ENCODE results near the gene HTATSF1.

Gene HTATSF1

GRCh38 chrX:136487647-136488046, 9.7 kb upstream of the HTATSF1 start, which contains the start of gene BRS3:
Gene BRS3 (plus strand): TSS chrX:136487947. CDS start chrX:136488115, 168 bp downstream.
- no peak within 1 kb of the TSS for H2BK5ac ChIP-seq (ENCODE audit: low read depth, low read length, poor library complexity)
- H3K9ac ChIP-seq (ENCODE audit: low read length): no peak within 1 kb of the TSS
- no peak within 1 kb of the TSS for H3K4me3 ChIP-seq (ENCODE audit: low read depth, low read length)
- no peak within 1 kb of the TSS for H4K91ac ChIP-seq (ENCODE audit: low read depth, low read length)
- no peak within 1 kb of the TSS for H2BK12ac ChIP-seq (ENCODE audit: low read length)
- no peaks in the 10 kb centered on the region for H3K79me1 ChIP-seq (ENCODE audit: low read length)
- no peaks in the 10 kb centered on the region for H3K4me1 ChIP-seq (ENCODE audit: control insufficient read depth in 1 of 2, insufficient read depth in 2 of 2, low read length in 2 of 2)
- H2AK5ac ChIP-seq (ENCODE audit: low read length): no peak within 1 kb of the TSS
- no peak within 1 kb of the TSS for H3K23ac ChIP-seq (ENCODE audit: low read length)
- no peaks in the 10 kb centered on the region for H3K79me2 ChIP-seq (ENCODE audit: control insufficient read depth, insufficient read depth, low read length, poor library complexity)
- H3K27me3 ChIP-seq (ENCODE audit: insufficient read depth, low read length): no peaks in the 10 kb centered on the region
- no peak within 1 kb of the TSS for H2BK120ac ChIP-seq (ENCODE audit: insufficient read depth, low read length, poor library complexity)
- no peak within 1 kb of the TSS for H4K8ac ChIP-seq (ENCODE audit: low read depth, low read length)
- DNase-seq: no peak
- H3K4ac ChIP-seq (ENCODE audit: low read depth, low read length): no peak within 1 kb of the TSS
- no peak within 1 kb of the TSS for H2AFZ ChIP-seq (ENCODE audit: insufficient read depth, low read length, poor library complexity)
- no peaks in the 10 kb centered on the region for H3K9me3 ChIP-seq (ENCODE audit: insufficient read depth, low read depth, low read length)
- no peaks in the 10 kb centered on the region for H3K36me3 ChIP-seq (ENCODE audit: control insufficient read depth in 1 of 2, insufficient read depth in 2 of 2, low read length in 2 of 2)
- no CpG with 5 or more reads among the region's 4 CpGs for WGBS (ENCODE audit: extremely low coverage, insufficient coverage, insufficient read length)
- no peak within 1 kb of the TSS for H3K14ac ChIP-seq (ENCODE audit: low read length)
- H3K27ac ChIP-seq (ENCODE audit: low read depth, low read length): no peak within 1 kb of the TSS
- H4K12ac ChIP-seq (ENCODE audit: low read depth, low read length): no peak within 1 kb of the TSS
- H3K4me2 ChIP-seq (ENCODE audit: low read length): no peak within 1 kb of the TSS
- H3K18ac ChIP-seq (ENCODE audit: low read length): no peak within 1 kb of the TSS

GRCh38 chrX:136488706-136489105, 8.7 kb upstream of the HTATSF1 start:
- Histone ChIP-seq H3K27me3 (ENCODE audit: insufficient read depth, low read length) (no peaks in the 10 kb centered on the region), H3K4me2 (ENCODE audit: low read length) (no peak overlapping the region), H2BK5ac (ENCODE audit: low read depth, low read length, poor library complexity) (no peak overlapping the region), H3K36me3 (ENCODE audit: control insufficient read depth in 1 of 2, insufficient read depth in 2 of 2, low read length in 2 of 2) (no peaks in the 10 kb centered on the region), H3K4me1 (ENCODE audit: control insufficient read depth in 1 of 2, insufficient read depth in 2 of 2, low read length in 2 of 2) (no peaks in the 10 kb centered on the region), H2AFZ (ENCODE audit: insufficient read depth, low read length, poor library complexity) (no peak overlapping the region), H3K79me1 (ENCODE audit: low read length) (no peaks in the 10 kb centered on the region), H3K4ac (ENCODE audit: low read depth, low read length) (no peak overlapping the region), H3K4me3 (ENCODE audit: low read depth, low read length) (no peak overlapping the region), H3K14ac (ENCODE audit: low read length) (no peak overlapping the region), H3K9me3 (ENCODE audit: insufficient read depth, low read depth, low read length) (no peaks in the 10 kb centered on the region), H3K23ac (ENCODE audit: low read length) (no peak overlapping the region), H3K9ac (ENCODE audit: low read length) (no peak overlapping the region), H4K12ac (ENCODE audit: low read depth, low read length) (no peak overlapping the region), H2BK120ac (ENCODE audit: insufficient read depth, low read length, poor library complexity) (no peak overlapping the region), H2AK5ac (ENCODE audit: low read length) (no peak overlapping the region), H4K91ac (ENCODE audit: low read depth, low read length) (no peak overlapping the region), H3K18ac (ENCODE audit: low read length) (no peak overlapping the region), H4K8ac (ENCODE audit: low read depth, low read length) (no peak overlapping the region), H3K79me2 (ENCODE audit: control insufficient read depth, insufficient read depth, low read length, poor library complexity) (no peaks in the 10 kb centered on the region), H3K27ac (ENCODE audit: low read depth, low read length) (no peak overlapping the region), H2BK12ac (ENCODE audit: low read length) (no peak overlapping the region)
- WGBS (ENCODE audit: extremely low coverage, insufficient coverage, insufficient read length): 100% methylated on average over 1 of the region's 5 CpGs
- peak in 1 of 2 donors; percentile 6 for DNase-seq

- H2BK12ac ChIP-seq (ENCODE audit: low read length): no peak overlapping the region
- H3K4me2 ChIP-seq (ENCODE audit: low read length): no peak overlapping the region
- no peak overlapping the region for H3K4me3 ChIP-seq (ENCODE audit: low read depth, low read length)
- H3K79me1 ChIP-seq (ENCODE audit: low read length): peaks cover 3% of the 10 kb centered on the region
- H2AK5ac ChIP-seq (ENCODE audit: low read length): no peak overlapping the region
- H3K18ac ChIP-seq (ENCODE audit: low read length): no peak overlapping the region
- no peak for DNase-seq
- H3K27ac ChIP-seq (ENCODE audit: low read depth, low read length): no peak overlapping the region
- no peak overlapping the region for H4K8ac ChIP-seq (ENCODE audit: low read depth, low read length)
- no peaks in the 10 kb centered on the region for H3K79me2 ChIP-seq (ENCODE audit: control insufficient read depth, insufficient read depth, low read length, poor library complexity)
- H2BK120ac ChIP-seq (ENCODE audit: insufficient read depth, low read length, poor library complexity): no peak overlapping the region
- no peak overlapping the region for H3K9ac ChIP-seq (ENCODE audit: low read length)
- H3K36me3 ChIP-seq (ENCODE audit: control insufficient read depth in 1 of 2, insufficient read depth in 2 of 2, low read length in 2 of 2): no peaks in the 10 kb centered on the region
- H3K27me3 ChIP-seq (ENCODE audit: insufficient read depth, low read length): no peaks in the 10 kb centered on the region
- H3K4me1 ChIP-seq (ENCODE audit: control insufficient read depth in 1 of 2, insufficient read depth in 2 of 2, low read length in 2 of 2): no peaks in the 10 kb centered on the region
- H2BK5ac ChIP-seq (ENCODE audit: low read depth, low read length, poor library complexity): no peak overlapping the region
- H3K9me3 ChIP-seq (ENCODE audit: insufficient read depth, low read depth, low read length): no peaks in the 10 kb centered on the region
- H2AFZ ChIP-seq (ENCODE audit: insufficient read depth, low read length, poor library complexity): no peak overlapping the region
- no peak overlapping the region for H3K4ac ChIP-seq (ENCODE audit: low read depth, low read length)
- H4K91ac ChIP-seq (ENCODE audit: low read depth, low read length): no peak overlapping the region
- H4K12ac ChIP-seq (ENCODE audit: low read depth, low read length): no peak overlapping the region
- no peak overlapping the region for H3K23ac ChIP-seq (ENCODE audit: low read length)
- no CpG with 5 or more reads among the region's 6 CpGs for WGBS (ENCODE audit: extremely low coverage, insufficient coverage, insufficient read length)
- H3K14ac ChIP-seq (ENCODE audit: low read length): no peak overlapping the region
Measured at GRCh38 chrX:136491832-136492231, 5.6 kb upstream of the HTATSF1 start.

GRCh38 chrX:136493011-136493410, 4.4 kb upstream of the HTATSF1 start:
- Histone ChIP-seq H3K4me2 (ENCODE audit: low read length) (no peak overlapping the region), H3K79me2 (ENCODE audit: control insufficient read depth, insufficient read depth, low read length, poor library complexity) (peaks cover 2% of the 10 kb centered on the region), H4K91ac (ENCODE audit: low read depth, low read length) (no peak overlapping the region), H2BK12ac (ENCODE audit: low read length) (no peak overlapping the region), H3K23ac (ENCODE audit: low read length) (no peak overlapping the region), H3K9me3 (ENCODE audit: insufficient read depth, low read depth, low read length) (no peaks in the 10 kb centered on the region), H2AFZ (ENCODE audit: insufficient read depth, low read length, poor library complexity) (no peak overlapping the region), H2BK5ac (ENCODE audit: low read depth, low read length, poor library complexity) (no peak overlapping the region), H3K18ac (ENCODE audit: low read length) (no peak overlapping the region), H3K27me3 (ENCODE audit: insufficient read depth, low read length) (no peaks in the 10 kb centered on the region), H3K14ac (ENCODE audit: low read length) (no peak overlapping the region), H3K79me1 (ENCODE audit: low read length) (peaks cover 10% of the 10 kb centered on the region), H3K4me3 (ENCODE audit: low read depth, low read length) (no peak overlapping the region), H3K9ac (ENCODE audit: low read length) (no peak overlapping the region), H3K4me1 (ENCODE audit: control insufficient read depth in 1 of 2, insufficient read depth in 2 of 2, low read length in 2 of 2) (no peaks in the 10 kb centered on the region), H3K27ac (ENCODE audit: low read depth, low read length) (no peak overlapping the region), H2AK5ac (ENCODE audit: low read length) (no peak overlapping the region), H3K4ac (ENCODE audit: low read depth, low read length) (no peak overlapping the region), H2BK120ac (ENCODE audit: insufficient read depth, low read length, poor library complexity) (no peak overlapping the region), H3K36me3 (ENCODE audit: control insufficient read depth in 1 of 2, insufficient read depth in 2 of 2, low read length in 2 of 2) (no peaks in the 10 kb centered on the region), H4K12ac (ENCODE audit: low read depth, low read length) (no peak overlapping the region), H4K8ac (ENCODE audit: low read depth, low read length) (no peak overlapping the region)
- no CpG with 5 or more reads among the region's 1 CpG for WGBS (ENCODE audit: extremely low coverage, insufficient coverage, insufficient read length)
- DNase-seq: no peak
